ENCODE data around the gene SIRPD.

- TF ChIP-seq, protein P1, sequence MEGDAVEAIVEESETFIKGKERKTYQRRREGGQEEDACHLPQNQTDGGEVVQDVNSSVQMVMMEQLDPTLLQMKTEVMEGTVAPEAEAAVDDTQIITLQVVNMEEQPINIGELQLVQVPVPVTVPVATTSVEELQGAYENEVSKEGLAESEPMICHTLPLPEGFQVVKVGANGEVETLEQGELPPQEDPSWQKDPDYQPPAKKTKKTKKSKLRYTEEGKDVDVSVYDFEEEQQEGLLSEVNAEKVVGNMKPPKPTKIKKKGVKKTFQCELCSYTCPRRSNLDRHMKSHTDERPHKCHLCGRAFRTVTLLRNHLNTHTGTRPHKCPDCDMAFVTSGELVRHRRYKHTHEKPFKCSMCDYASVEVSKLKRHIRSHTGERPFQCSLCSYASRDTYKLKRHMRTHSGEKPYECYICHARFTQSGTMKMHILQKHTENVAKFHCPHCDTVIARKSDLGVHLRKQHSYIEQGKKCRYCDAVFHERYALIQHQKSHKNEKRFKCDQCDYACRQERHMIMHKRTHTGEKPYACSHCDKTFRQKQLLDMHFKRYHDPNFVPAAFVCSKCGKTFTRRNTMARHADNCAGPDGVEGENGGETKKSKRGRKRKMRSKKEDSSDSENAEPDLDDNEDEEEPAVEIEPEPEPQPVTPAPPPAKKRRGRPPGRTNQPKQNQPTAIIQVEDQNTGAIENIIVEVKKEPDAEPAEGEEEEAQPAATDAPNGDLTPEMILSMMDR (IDR thresholded peaks at IDR 0.05; ENCODE audit: low read length), result no peak
- no peak for TF ChIP-seq EZH2 (IDR thresholded peaks at IDR 0.05; ENCODE audit: borderline replicate concordance, low read length)
These were observed 17.6 kb downstream of the SIRPD start for GRCh38 chr20:1539816-1540419.
